GM13977 (cell line): Measurements from ENCODE around the gene ARHGAP19.

Source experiments
- DNase-seq: peaks from one replicate; pipeline ENCODE4 v3.0.0; 2012; ENCODE audit warnings: low spot score
- CTCF ChIP-seq: IDR thresholded peaks from 2 replicates; pipeline ENCODE4 v1.5.1; 2012; ENCODE audit warnings: mild to moderate bottlenecking, control low read depth; ENCODE audit not compliant: insufficient read depth; ENCODE audit errors: extremely low read depth, missing control alignments
- in situ Hi-C: fragments of 300-500 bp; cut with MboI; formaldehyde crosslinking; loops from one replicate; pipeline ENCODE4 v1.12.0; 2022; ENCODE audit warnings: low sequenced_read_pairs, low pct_unique_long_range_greater_than_20kb, mixed read lengths, inconsistent platforms; ENCODE audit not compliant: unreplicated experiment

The ARHGAP19 gene

GRCh38 chr10:97186911-97187310 is 105.5 kb downstream of the ARHGAP19 start:
- no peak for DNase-seq
- in situ Hi-C loops = no loop called here
- no peak for TF ChIP-seq CTCF

- no peak for DNase-seq
- in situ Hi-C loops = no loop called here
Measured at GRCh38 chr10:97185326-97186058, 106.9 kb downstream of the ARHGAP19 start, which contains the start of gene SLIT1. TSS of gene SLIT1 (minus strand) at chr10:97185959. CDS start at chr10:97185674, 285 bp downstream.

GRCh38 chr10:97184971-97185325 is 107.5 kb downstream of the ARHGAP19 start:
- in situ Hi-C loops = no loop called here
- DNase-seq = no peak
- no peak for TF ChIP-seq CTCF

More at GRCh38 chr10:97185326-97186058, 106.9 kb downstream of the ARHGAP19 start, which contains the start of gene SLIT1:
- TF ChIP-seq CTCF = no peak

GRCh38 chr10:97183314-97183713 is 109.1 kb downstream of the ARHGAP19 start:
- in situ Hi-C loops = no loop called here
- no peak for DNase-seq
- no peak for TF ChIP-seq CTCF

GRCh38 chr10:97182288-97182990 is 110.0 kb downstream of the ARHGAP19 start:
- no peak for DNase-seq
- TF ChIP-seq CTCF = no peak
- in situ Hi-C loops = no loop called here

GRCh38 chr10:97180986-97181385 is 111.5 kb downstream of the ARHGAP19 start:
- in situ Hi-C loops = no loop called here
- TF ChIP-seq CTCF = no peak
- DNase-seq = no peak
